ENCODE data around the gene PLK5.

PLK5 gene

DNA sequence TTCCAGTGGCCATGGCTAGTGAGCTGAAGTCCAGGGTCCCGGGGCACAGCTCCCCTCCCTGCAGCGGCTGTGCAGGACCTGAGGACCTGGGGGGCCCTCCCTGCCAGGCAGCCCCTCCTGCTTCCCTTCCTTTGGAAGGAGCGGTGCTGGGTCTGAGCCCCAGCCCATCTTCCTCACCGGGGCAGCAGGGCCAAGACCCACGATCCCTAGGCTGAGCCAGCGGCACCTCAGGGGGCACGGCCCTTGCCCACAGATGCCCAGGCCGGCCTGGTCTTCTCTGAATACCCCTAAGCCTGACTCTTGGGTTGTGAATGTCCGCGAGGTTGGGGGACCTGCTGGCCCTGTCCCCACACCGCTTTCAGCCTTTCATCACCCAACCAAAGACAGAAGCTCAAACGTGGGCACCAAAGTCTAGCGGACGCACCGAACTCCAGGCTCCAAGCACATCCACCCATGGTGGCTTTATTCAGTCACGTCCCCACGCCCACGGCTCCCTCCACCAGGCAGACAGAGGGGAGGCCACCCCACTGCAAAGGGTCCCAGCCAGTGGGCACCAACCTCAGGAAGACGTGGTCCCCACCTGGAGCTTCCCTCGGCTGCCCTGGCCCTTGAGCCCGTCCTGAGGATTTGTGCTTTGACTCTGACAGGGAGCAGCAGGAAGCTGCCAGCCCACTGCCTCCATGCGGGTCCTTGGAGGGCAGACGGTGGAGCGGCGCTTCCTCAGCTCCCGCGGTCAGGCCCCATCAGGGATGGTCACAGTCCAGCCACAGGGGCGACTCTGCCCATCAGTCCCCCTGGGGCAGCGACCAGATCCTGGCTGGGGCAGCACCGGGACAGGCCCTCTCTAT is 52.6 kb downstream of the PLK5 start:
- in situ Hi-C loops (cut with MboI; ENCODE audit: low sequenced_read_pairs): no loop called here

DNA sequence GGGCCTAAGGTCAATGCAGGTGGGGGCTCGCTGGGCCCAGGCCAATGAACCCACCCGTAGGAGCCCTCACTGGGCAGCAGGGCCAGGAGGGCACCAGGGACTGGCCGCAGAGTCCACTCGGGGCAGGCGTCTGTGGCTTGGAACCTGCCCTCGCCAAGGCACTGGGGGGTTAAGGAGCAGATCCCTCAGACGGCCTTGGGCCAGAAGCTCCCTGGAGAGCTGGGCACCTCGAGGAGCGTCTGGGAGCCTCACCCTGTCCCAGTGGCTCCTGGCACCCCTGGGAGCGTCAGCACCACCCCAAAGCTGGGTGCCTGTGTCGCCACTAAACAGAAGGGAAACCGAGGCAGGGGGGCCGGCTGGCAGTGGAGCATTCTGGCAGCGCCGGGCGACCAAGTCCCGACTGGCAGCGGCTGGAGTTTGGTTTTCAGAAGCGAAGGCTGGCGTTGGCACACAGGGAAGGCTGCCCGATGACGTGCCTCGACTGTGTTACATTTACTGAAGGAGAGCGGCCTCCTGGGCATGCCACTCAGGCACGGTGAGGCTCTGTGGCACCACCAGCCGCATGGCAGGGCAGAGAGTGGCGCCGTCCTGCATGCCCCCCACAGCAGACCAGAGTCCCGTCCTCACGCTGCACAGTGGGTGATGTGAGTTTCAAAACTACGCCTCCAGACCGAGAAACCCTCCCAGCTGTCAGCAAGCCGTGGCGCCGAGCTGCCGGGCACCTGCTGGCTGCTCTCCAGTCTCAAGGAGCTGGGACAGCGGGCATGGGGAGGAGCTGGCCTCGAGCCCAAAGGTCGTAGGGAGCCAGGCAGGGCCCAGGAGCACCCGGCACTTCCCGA is 53.4 kb downstream of the PLK5 start:
- in situ Hi-C loops (cut with MboI; ENCODE audit: low sequenced_read_pairs): no loop called here

- in situ Hi-C loops (cut with MboI; ENCODE audit: low sequenced_read_pairs): no loop called here
Measured at GRCh38 chr19:1577929-1578618, 54.2 kb downstream of the PLK5 start.

DNA sequence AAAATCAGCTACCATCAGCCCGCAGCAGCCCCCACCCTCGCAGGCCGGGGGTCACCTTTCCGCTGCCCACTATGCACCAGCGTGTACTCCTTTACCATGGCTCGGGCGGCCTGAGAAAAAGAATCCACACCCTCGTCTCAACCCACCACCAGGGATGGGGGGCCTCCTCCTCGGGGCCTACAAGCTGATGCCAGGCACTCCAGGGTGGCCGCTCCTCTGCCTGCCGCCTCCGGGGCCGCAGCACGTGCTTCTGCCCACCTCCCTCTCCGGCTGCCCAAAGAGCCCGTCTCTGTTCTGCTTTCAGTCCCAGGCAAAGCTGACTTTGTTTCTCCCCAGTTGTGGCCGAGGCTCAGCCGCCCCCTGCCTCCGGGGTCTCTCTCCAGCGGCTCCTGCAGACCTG is 55.3 kb downstream of the PLK5 start:
- in situ Hi-C loops (cut with MboI; ENCODE audit: low sequenced_read_pairs): no loop called here

GRCh38 chr19:1580382-1580781 is 56.5 kb downstream of the PLK5 start:
- in situ Hi-C loops (cut with MboI; ENCODE audit: low sequenced_read_pairs): no loop called here

- in situ Hi-C loops (cut with MboI; ENCODE audit: low sequenced_read_pairs): no loop called here
Measured at GRCh38 chr19:1580957-1581356, 57.1 kb downstream of the PLK5 start.

- in situ Hi-C loops (cut with MboI; ENCODE audit: low sequenced_read_pairs): no loop called here
Measured at GRCh38 chr19:1582201-1582600, 58.3 kb downstream of the PLK5 start.

DNA sequence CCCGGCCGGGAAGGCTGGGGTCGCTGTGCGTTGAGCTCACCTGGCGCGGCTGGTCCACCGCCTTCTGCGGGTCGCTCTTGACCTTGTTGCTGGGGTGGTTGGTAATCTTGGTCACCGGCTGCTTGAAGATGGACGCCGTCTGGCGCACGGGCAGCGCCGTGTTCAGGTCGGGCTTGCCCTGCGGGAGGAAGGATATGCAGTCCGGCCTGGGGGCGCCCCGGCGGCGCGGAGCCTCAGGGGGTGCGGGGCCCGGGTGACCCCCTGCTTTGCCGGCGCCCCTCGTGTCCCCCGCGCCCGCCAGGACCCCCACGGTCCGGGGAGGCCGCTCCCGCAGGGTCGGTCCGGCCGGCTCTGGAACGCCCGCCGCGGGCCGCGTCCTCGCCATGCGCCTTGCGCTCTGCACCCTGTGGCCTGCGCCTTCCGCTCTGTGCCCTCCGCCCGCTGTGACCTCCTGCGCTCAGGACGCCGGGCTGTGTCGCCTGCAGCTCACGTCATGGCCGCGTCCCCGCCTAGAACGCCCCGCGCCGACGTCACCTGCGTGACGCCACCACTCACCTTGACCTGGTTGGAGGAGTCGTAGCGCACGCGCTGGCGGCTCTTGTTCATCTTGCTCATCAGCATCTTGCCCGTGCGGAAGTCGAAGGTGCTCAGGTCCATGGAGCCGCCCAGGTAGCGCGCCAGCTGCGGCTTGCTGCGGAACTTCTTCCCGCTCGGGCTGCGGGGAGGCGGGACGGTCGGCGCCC is 60.8 kb downstream of the PLK5 start:
- in situ Hi-C loops (cut with MboI; ENCODE audit: low sequenced_read_pairs): no loop called here

GRCh38 chr19:1585243-1585580 is 61.3 kb downstream of the PLK5 start:
- in situ Hi-C loops (cut with MboI; ENCODE audit: low sequenced_read_pairs): no loop called here

Data from HL-60/S4 (cell line).